Gastrocnemius medialis (tissue), 4 donors: Measurements from ENCODE around the gene ZNF467. TPM values are rescaled to one million over a fixed set of nuclear protein-coding genes. Genes with fewer than 3 reads are reported as not detected.

Source experiments
- ATAC-seq, 2 donors: fragments of 150-250 bp; one replicate each; pipeline ENCODE4 v1.9.1; 2016
- DNase-seq, 2 donors: peaks; one replicate each; pipeline ENCODE4 v3.0.0-alpha.2; 2019
- H3K27ac ChIP-seq, 4 donors: fragments of 200-600 bp; sonication (generic); 1 replicate in 1 of 4; 2 replicates in 3 of 4; pipeline ENCODE4 v1.5.1; 2016 to 2018; ENCODE audit warnings: mild to moderate bottlenecking in 2 of 4, moderate library complexity in 1 of 4
- H3K27me3 ChIP-seq, 3 donors: fragments of 200-600 bp; sonication (generic) in 2 of 3; 1 replicate in 1 of 3; 2 replicates in 2 of 3; pipeline versions ENCODE4 v1.5.1 to v1.6.0; 2016 to 2019; ENCODE audit warnings: mild to moderate bottlenecking in 1 of 3, moderate library complexity in 1 of 3
- H3K36me3 ChIP-seq, 2 donors: fragments of 200-600 bp; sonication (generic) in 1 of 2; one replicate each; pipeline ENCODE4 v1.5.1; 2017 to 2018
- H3K4me1 ChIP-seq, 2 donors: fragments of 200-600 bp; sonication (generic) in 1 of 2; one replicate each; pipeline ENCODE4 v1.5.1; 2016 to 2017; ENCODE audit warnings: mild to moderate bottlenecking in 2 of 2
- H3K4me3 ChIP-seq, 4 donors: fragments of 200-600 bp; sonication (generic) in 3 of 4; 1 replicate in 1 of 4; 2 replicates in 3 of 4; pipeline ENCODE4 v1.5.1; 2016 to 2019; ENCODE audit warnings: mild to moderate bottlenecking in 2 of 4
- H3K9me3 ChIP-seq, 3 donors: fragments of 200-600 bp; sonication (generic) in 2 of 3; 1 replicate in 1 of 3; 2 replicates in 2 of 3; pipeline ENCODE4 v1.5.1; 2016 to 2019
- CTCF ChIP-seq, 5 experiments: fragments of 450-650 bp in 3 of 5; fragments of 200-600 bp in 2 of 5; sonication (generic) in 2 of 5; IDR thresholded peaks in 4 of 5; conservative IDR thresholded peaks in 1 of 5; 1 replicate in 4 of 5; 2 replicates in 1 of 5; pipeline ENCODE4 v1.5.1; 2016 to 2019; ENCODE audit warnings: antibody characterized with exemption in 5 of 5, mild to moderate bottlenecking in 3 of 5, moderate library complexity in 3 of 5
- POLR2A ChIP-seq, 2 donors: fragments of 450-650 bp; IDR thresholded peaks; one replicate each; pipeline ENCODE4 v1.6.1; 2017; ENCODE audit warnings: antibody characterized with exemption in 2 of 2, mild to moderate bottlenecking in 2 of 2, moderate library complexity in 2 of 2
- in situ Hi-C, 4 donors: fragments of 200-750 bp; cut with MboI; loops; one replicate each; pipeline versions ENCODE4 v1.15.0 to v1.8.0; 2017; ENCODE audit warnings: low sequenced_read_pairs in 4 of 4
- intact Hi-C: fragments of 100-400 bp; cut with DNase I; formaldehyde crosslinking; loops from one replicate; pipeline ENCODE4 v1.15.1; 2023; ENCODE audit warnings: low total_unique reads
- total RNA-seq, 4 donors: library from RNA; depleted of rRNA; stranded (reverse); fragments of >200 nt; gene quantifications; one replicate each; pipeline versions ENCODE4 v1.1.0 to v1.2.3, GENCODE V29; 2016

The ZNF467 gene
- total RNA-seq, 4 donors from 2014 or later: 0.15 to 1.8 (median 0.95) TPM

GRCh38 chr7:149817836-149818535 is 44.6 kb upstream of the ZNF467 start:
- no peak for DNase-seq
- intact Hi-C loops (no loop called here), in situ Hi-C loops (no loop called here)

GRCh38 chr7:149817301-149817771 is 43.9 kb upstream of the ZNF467 start:
- Histone ChIP-seq H3K9me3 (no peaks in the 10 kb centered on the region), H3K4me3 (no peak overlapping the region), H3K36me3 (no peaks in the 10 kb centered on the region), H3K27ac (no peak overlapping the region), H3K27me3 (no peaks in the 10 kb centered on the region), H3K4me1 (no peaks in the 10 kb centered on the region)
- ATAC-seq (no peak), DNase-seq (no peak)
- intact Hi-C loops (no loop called here), in situ Hi-C loops (no loop called here)
- TF ChIP-seq POLR2A (IDR thresholded peaks at IDR 0.05): no peak
- no peak for TF ChIP-seq CTCF (IDR thresholded peaks at IDR 0.05 in 4 of 5, conservative IDR thresholded peaks at IDR 0.05 in 1 of 5)

More at GRCh38 chr7:149817836-149818535, 44.6 kb upstream of the ZNF467 start:
- no peaks in the 10 kb centered on the region for H3K27me3 ChIP-seq
- no peak for ATAC-seq
- no peak overlapping the region for H3K27ac ChIP-seq
- TF ChIP-seq CTCF (IDR thresholded peaks at IDR 0.05 in 4 of 5, conservative IDR thresholded peaks at IDR 0.05 in 1 of 5) (no peak), POLR2A (IDR thresholded peaks at IDR 0.05) (no peak)
- no peaks in the 10 kb centered on the region for H3K36me3 ChIP-seq
- no peaks in the 10 kb centered on the region for H3K9me3 ChIP-seq
- no peak overlapping the region for H3K4me3 ChIP-seq
- no peaks in the 10 kb centered on the region for H3K4me1 ChIP-seq

- Histone ChIP-seq H3K36me3 (no peaks in the 10 kb centered on the region), H3K27ac (no peak overlapping the region), H3K9me3 (no peaks in the 10 kb centered on the region), H3K27me3 (no peaks in the 10 kb centered on the region), H3K4me3 (no peak overlapping the region), H3K4me1 (no peaks in the 10 kb centered on the region)
- no peak for TF ChIP-seq CTCF (IDR thresholded peaks at IDR 0.05 in 4 of 5, conservative IDR thresholded peaks at IDR 0.05 in 1 of 5)
- no peak for TF ChIP-seq POLR2A (IDR thresholded peaks at IDR 0.05)
- DNase-seq (no peak), ATAC-seq (no peak)
- in situ Hi-C loops (no loop called here), intact Hi-C loops (no loop called here)
Measured at GRCh38 chr7:149816794-149817193, 43.4 kb upstream of the ZNF467 start.

- intact Hi-C loops: no loop called here
- DNase-seq: no peak
- ATAC-seq: no peak
Measured at GRCh38 chr7:149816267-149816751, 42.9 kb upstream of the ZNF467 start.

More at GRCh38 chr7:149816267-149816751, 42.9 kb upstream of the ZNF467 start:
- H3K9me3 ChIP-seq: no peaks in the 10 kb centered on the region
- TF ChIP-seq POLR2A (IDR thresholded peaks at IDR 0.05): no peak
- TF ChIP-seq CTCF (IDR thresholded peaks at IDR 0.05 in 4 of 5, conservative IDR thresholded peaks at IDR 0.05 in 1 of 5): no peak
- H3K36me3 ChIP-seq: no peaks in the 10 kb centered on the region
- H3K27ac ChIP-seq: no peak overlapping the region
- in situ Hi-C loops: no loop called here
- H3K4me3 ChIP-seq: no peak overlapping the region
- no peaks in the 10 kb centered on the region for H3K27me3 ChIP-seq
- no peaks in the 10 kb centered on the region for H3K4me1 ChIP-seq
